Loucy (cell line): ENCODE data around the gene CACNG6.

Experiments used
- EZH2phosphoT487 ChIP-seq: fragments of 200-600 bp; IDR thresholded peaks from 2 replicates; pipeline ENCODE4 v1.6.1; 2018; ENCODE audit warnings: antibody characterized with exemption, mild to moderate bottlenecking, moderate library complexity, borderline replicate concordance
- TF ChIP-seq, protein P1 (sequence below): fragments of 200-600 bp; sonication (generic); conservative IDR thresholded peaks from 2 replicates; pipeline ENCODE4 v1.5.1; 2014; ENCODE audit warnings: mild to moderate bottlenecking, antibody characterized with exemption, low read length

DNA sequence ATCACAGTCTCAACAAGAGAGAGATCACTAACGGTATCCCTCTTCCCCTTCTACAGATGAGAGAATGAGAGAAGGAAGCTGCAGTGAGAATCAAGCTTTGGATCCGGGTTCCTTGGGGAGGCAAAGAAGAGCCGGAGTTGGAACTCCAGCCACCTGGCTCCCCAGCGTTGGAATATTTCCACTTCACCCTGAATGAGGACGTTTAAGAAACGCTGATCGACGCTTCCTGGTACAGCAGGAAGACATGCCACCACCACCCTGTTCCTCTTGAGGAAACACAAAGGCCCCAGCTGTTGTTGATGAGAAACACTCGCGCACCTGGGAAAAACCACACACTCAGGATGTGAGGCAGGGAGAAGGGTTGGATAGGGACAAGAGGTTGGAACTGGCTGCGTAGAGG, 40.0 kb upstream of the CACNG6 start:
- TF ChIP-seq, protein P1, sequence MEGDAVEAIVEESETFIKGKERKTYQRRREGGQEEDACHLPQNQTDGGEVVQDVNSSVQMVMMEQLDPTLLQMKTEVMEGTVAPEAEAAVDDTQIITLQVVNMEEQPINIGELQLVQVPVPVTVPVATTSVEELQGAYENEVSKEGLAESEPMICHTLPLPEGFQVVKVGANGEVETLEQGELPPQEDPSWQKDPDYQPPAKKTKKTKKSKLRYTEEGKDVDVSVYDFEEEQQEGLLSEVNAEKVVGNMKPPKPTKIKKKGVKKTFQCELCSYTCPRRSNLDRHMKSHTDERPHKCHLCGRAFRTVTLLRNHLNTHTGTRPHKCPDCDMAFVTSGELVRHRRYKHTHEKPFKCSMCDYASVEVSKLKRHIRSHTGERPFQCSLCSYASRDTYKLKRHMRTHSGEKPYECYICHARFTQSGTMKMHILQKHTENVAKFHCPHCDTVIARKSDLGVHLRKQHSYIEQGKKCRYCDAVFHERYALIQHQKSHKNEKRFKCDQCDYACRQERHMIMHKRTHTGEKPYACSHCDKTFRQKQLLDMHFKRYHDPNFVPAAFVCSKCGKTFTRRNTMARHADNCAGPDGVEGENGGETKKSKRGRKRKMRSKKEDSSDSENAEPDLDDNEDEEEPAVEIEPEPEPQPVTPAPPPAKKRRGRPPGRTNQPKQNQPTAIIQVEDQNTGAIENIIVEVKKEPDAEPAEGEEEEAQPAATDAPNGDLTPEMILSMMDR: no peak
- no peak for TF ChIP-seq EZH2phosphoT487
